Fibroblast of mammary gland (primary cell): Measurements from ENCODE around the gene APLF.

Source experiments
- DNase-seq: peaks from one replicate; pipeline ENCODE4 v3.0.0-alpha.2; 2010; ENCODE audit warnings: low read depth
- H3K4me3 ChIP-seq: 2 replicates; pipeline ENCODE4 v1.5.1; 2011; ENCODE audit warnings: low read depth, mild to moderate bottlenecking, low read length, moderate library complexity; ENCODE audit not compliant: control insufficient read depth
- CTCF ChIP-seq: conservative IDR thresholded peaks from 2 replicates; pipeline ENCODE4 v1.5.1; 2011; ENCODE audit warnings: low read depth, low read length, inconsistent platforms; ENCODE audit not compliant: control insufficient read depth, insufficient read depth

APLF gene

GRCh38 chr2:68456198-68456597 is 11.2 kb upstream of the APLF start:
- TF ChIP-seq CTCF = no peak
- DNase-seq = no peak
- no peak overlapping the region for H3K4me3 ChIP-seq

GRCh38 chr2:68458981-68459380 is 8.4 kb upstream of the APLF start:
- TF ChIP-seq CTCF = no peak
- no peak overlapping the region for H3K4me3 ChIP-seq
- peak; percentile 53 for DNase-seq

- TF ChIP-seq CTCF = peak; percentile 79
- peak; percentile 67 for DNase-seq
Measured at GRCh38 chr2:68463287-68463877, 4.0 kb upstream of the APLF start.

GRCh38 chr2:68464651-68465050 is 2.7 kb upstream of the APLF start:
- H3K4me3 ChIP-seq = no peak overlapping the region
- TF ChIP-seq CTCF = no peak
- no peak for DNase-seq

More at GRCh38 chr2:68463287-68463877, 4.0 kb upstream of the APLF start:
- no peak overlapping the region for H3K4me3 ChIP-seq

GRCh38 chr2:68465081-68465916 is 2.1 kb upstream of the APLF start:
- peak; percentile 63 for DNase-seq
- no peak overlapping the region for H3K4me3 ChIP-seq
- TF ChIP-seq CTCF = no peak

- peak; percentile 79 for DNase-seq
- peak; percentile 22 for TF ChIP-seq CTCF
- H3K4me3 ChIP-seq = peak overlapping the region; percentile 95
Measured at GRCh38 chr2:68466361-68466777, 1.0 kb upstream of the APLF start.
